Coronary artery (tissue), 2 donors: ENCODE data around the gene TTC28.
A peak's percentile ranks its signal among the peaks of the same experiment; 100 is the strongest.

ENCODE experiments used
- DNase-seq: peaks from one replicate; pipeline ENCODE4 v3.0.0-alpha.2; 2017; ENCODE audit warnings: low spot score
- H3K27ac ChIP-seq, 2 donors: fragments of 200-600 bp; sonication (generic); one replicate each; pipeline ENCODE4 v1.5.1; 2016 to 2019
- H3K4me3 ChIP-seq: fragments of 200-600 bp; sonication (generic); 2 replicates; pipeline ENCODE4 v1.5.1; 2016; ENCODE audit warnings: mild to moderate bottlenecking, moderate library complexity
- CTCF ChIP-seq: fragments of 200-600 bp; sonication (generic); IDR thresholded peaks from one replicate; pipeline ENCODE4 v1.5.1; 2019; ENCODE audit warnings: antibody characterized with exemption

Gene TTC28

GRCh38 chr22:28609921-28610320 lies 69.7 kb downstream of the TTC28 start:
- no peak for TF ChIP-seq CTCF
- Histone ChIP-seq H3K4me3 (no peak overlapping the region), H3K27ac (no peak overlapping the region)
- no peak for DNase-seq

- TF ChIP-seq CTCF, result no peak
- no peak overlapping the region for H3K4me3 ChIP-seq
- H3K27ac ChIP-seq, result no peak overlapping the region
- DNase-seq, result no peak
Measured at GRCh38 chr22:28608546-28608945, 71.1 kb downstream of the TTC28 start.

- DNase-seq, result no peak
- peak overlapping the region in 1 of 2 donors; percentile 3 for H3K27ac ChIP-seq
- H3K4me3 ChIP-seq, result no peak overlapping the region
- no peak for TF ChIP-seq CTCF
Measured at GRCh38 chr22:28607795-28608194, 71.8 kb downstream of the TTC28 start.

- TF ChIP-seq CTCF, result no peak
- no peak for DNase-seq
- no peak overlapping the region for H3K4me3 ChIP-seq
- H3K27ac ChIP-seq, result no peak overlapping the region
Measured at GRCh38 chr22:28604966-28605761, 74.5 kb downstream of the TTC28 start.

GRCh38 chr22:28601915-28602314 lies 77.7 kb downstream of the TTC28 start:
- no peak for TF ChIP-seq CTCF

GRCh38 chr22:28600546-28601143 lies 79.0 kb downstream of the TTC28 start:
- H3K4me3 ChIP-seq, result no peak overlapping the region
- DNase-seq, result no peak
- no peak for TF ChIP-seq CTCF
- H3K27ac ChIP-seq, result no peak overlapping the region

More at GRCh38 chr22:28601915-28602314, 77.7 kb downstream of the TTC28 start:
- Histone ChIP-seq H3K4me3 (no peak overlapping the region), H3K27ac (no peak overlapping the region)
- DNase-seq, result no peak

GRCh38 chr22:28599693-28600092 lies 79.9 kb downstream of the TTC28 start:
- no peak for DNase-seq
- Histone ChIP-seq H3K27ac (no peak overlapping the region), H3K4me3 (no peak overlapping the region)
- no peak for TF ChIP-seq CTCF
